Breast epithelium (tissue), 3 donors: ENCODE results near the gene PRKG1.

Experiments
- POLR2A ChIP-seq: fragments of 450-650 bp; IDR thresholded peaks from one replicate; pipeline ENCODE4 v1.6.1; 2016; ENCODE audit warnings: antibody characterized with exemption, mild to moderate bottlenecking, moderate library complexity
- POLR2AphosphoS5 ChIP-seq, 3 donors: sonication (generic); formaldehyde crosslinking; IDR thresholded peaks; one replicate each; pipeline ENCODE4 v1.6.1; 2017; ENCODE audit warnings: antibody characterized with exemption in 3 of 3
- TF ChIP-seq, protein P1 (sequence below), 3 donors: fragments of 450-650 bp; IDR thresholded peaks; one replicate each; pipeline ENCODE4 v1.5.1; 2016 to 2017; ENCODE audit warnings: antibody characterized with exemption in 3 of 3, mild to moderate bottlenecking in 3 of 3, moderate library complexity in 3 of 3

DNA sequence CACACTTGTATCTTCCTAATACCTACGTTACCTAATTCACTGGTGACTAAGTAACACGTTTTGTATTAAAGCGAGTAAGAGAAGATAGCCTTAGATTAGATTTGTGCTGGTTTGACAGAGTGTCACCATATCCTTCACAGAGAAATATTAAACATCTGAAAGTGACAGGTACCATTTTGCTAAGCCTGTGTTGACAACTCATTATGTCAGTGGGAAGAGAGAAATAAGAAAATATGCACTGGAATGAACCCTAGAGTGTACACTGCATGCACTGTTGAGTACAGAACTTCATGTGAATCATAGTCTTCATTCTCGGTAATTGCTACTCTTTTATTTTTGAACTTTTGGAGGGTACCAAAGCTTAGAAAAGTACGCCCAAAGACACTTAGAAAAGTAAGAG, 10.9 kb downstream of the PRKG1 start:
- no peak for TF ChIP-seq POLR2AphosphoS5 (IDR thresholded peaks at IDR 0.05)
- TF ChIP-seq POLR2A = no peak
- TF ChIP-seq, protein P1, sequence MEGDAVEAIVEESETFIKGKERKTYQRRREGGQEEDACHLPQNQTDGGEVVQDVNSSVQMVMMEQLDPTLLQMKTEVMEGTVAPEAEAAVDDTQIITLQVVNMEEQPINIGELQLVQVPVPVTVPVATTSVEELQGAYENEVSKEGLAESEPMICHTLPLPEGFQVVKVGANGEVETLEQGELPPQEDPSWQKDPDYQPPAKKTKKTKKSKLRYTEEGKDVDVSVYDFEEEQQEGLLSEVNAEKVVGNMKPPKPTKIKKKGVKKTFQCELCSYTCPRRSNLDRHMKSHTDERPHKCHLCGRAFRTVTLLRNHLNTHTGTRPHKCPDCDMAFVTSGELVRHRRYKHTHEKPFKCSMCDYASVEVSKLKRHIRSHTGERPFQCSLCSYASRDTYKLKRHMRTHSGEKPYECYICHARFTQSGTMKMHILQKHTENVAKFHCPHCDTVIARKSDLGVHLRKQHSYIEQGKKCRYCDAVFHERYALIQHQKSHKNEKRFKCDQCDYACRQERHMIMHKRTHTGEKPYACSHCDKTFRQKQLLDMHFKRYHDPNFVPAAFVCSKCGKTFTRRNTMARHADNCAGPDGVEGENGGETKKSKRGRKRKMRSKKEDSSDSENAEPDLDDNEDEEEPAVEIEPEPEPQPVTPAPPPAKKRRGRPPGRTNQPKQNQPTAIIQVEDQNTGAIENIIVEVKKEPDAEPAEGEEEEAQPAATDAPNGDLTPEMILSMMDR (IDR thresholded peaks at IDR 0.05) = no peak
